ENCODE measurements around the gene WDR7.

DNA sequence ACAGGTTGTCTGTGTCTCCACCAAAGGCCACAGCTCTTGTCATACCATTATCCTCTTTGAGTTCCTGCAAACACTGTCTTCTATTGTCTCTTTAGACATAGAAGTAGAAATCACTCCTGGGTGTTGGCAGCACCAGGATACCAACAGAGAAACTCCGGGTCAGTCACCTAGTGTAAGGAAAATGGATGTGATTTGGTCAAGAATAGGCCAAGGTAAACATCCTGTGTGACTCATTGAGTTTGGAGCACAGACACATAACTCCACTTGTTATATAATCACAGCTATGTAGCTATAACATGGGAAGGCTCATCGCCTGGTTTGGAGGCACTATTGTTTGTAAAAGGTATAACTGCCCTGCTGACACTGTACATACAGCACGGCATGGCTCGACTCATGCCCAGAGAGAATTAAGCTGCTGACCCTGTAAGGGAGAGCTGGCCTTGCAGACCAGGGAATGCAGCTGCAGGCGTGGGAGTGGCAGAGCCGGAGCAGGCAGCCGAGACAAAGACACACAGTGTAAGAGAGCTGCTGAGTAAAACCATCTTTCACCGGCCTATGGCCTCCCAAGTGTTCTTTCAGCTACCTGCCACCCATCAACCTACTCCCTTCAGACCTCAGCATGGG lies 9.3 kb upstream of the WDR7 start:
- TF ChIP-seq POLR2AphosphoS5 (IDR thresholded peaks at IDR 0.05) (no peak), CTCF (IDR thresholded peaks at IDR 0.05) (no peak), POLR2A (IDR thresholded peaks at IDR 0.05) (no peak), EP300 (IDR thresholded peaks at IDR 0.05) (no peak)
